Muscle of arm (tissue), 12 donors: ENCODE measurements around the gene LPP. TPM values are rescaled to one million over a fixed set of nuclear protein-coding genes. Genes with fewer than 3 reads are reported as not detected.
"Not testable (repeated sequence)": the region's sequence is repeated elsewhere in the genome, so short reads cannot be mapped to it uniquely, and the experiment has no call there.

Experiments
- DNase-seq: peaks from one replicate; pipeline ENCODE4 v3.0.0-alpha.2; 2013
- polyA plus RNA-seq, 12 donors: library from polyadenylated mRNA; unstranded; fragments of 120-200 nt; gene quantifications; one replicate each; pipeline ENCODE4 v1.2.1, GENCODE V29; 2013; ENCODE audit not compliant: insufficient read length in 12 of 12

Gene LPP
- polyA plus RNA-seq, 12 donors: 13.8 to 39.6 (median 16.4) TPM; not detected in 1

- DNase-seq: no peak
These were observed 547.6 kb downstream of the LPP start for GRCh38 chr3:188701485-188701969.

GRCh38 chr3:188702028-188702427 lies 548.1 kb downstream of the LPP start:
- DNase-seq: not testable (repeated sequence)

- DNase-seq: no peak
These were observed 552.2 kb downstream of the LPP start for GRCh38 chr3:188706176-188706575.

GRCh38 chr3:188706599-188706998 lies 552.6 kb downstream of the LPP start:
- no peak for DNase-seq

GRCh38 chr3:188707381-188708288 lies 553.7 kb downstream of the LPP start:
- no peak for DNase-seq

DNA sequence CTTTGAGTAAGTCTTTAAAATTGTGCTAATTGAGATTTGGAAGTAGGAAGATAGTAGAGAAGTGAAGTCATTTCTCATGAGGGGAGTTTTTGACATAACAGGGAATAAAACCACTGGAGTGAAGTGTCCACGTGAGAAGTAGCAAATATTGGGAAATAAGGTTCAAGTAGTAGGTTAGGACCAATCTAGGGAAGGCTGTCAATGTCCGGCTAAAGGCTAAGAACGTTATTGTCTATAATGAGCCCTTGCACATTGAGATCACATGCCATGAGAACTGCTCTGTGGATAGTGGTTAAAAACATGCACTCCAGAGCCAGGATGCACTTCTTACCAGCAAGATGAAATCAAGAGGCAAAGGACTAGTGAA lies 557.9 kb downstream of the LPP start:
- no peak for DNase-seq

DNA sequence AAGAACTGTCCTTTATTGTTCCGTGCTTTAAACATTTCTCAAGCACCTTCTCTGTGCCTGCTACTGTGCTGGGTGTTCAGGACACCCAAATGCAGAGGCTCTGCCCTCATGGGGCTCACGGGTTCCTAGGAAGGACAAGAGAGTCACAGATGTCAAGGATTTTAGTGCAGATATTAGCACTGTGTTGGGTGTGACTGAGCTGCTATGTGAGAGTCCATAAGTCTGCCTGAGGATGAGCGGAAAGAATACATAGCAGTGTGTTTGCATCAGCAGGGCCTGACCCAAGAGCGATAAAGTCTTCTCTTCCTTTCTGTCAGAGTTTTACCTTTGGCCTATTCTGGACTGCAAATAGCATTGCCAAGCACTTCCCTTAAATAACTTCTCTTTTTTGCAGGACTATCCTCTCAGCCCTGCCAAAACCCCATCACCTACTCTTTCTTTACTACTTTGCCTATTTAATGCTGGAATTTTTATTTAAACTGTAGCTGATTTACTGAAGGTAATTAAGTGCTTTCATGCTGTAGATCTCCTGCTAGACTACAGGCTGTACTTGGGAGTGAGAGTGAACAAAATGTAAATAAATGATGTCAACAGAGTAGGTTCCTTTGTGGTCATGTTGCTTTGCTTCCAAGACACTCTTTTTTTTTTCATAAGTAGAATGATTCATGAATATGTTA lies 558.4 kb downstream of the LPP start:
- DNase-seq: peak; percentile 20

DNA sequence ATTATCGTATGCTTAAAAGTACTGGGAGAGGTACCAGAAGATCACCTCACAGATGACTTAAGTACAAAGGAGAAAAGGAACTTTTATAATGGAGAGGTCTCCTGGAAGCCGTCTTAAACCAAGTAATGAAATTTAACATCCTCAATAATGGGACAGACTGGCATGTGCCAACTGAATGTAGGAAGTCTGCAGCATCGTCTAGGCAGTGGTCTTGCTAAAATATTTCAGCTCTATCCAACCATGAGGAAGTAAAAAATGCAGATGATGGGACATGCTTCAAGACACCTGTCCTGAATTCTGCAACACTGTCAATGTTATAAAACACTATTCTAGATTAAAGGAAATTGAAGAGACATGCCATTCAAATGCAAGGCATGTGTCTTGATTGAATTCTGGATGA lies 559.0 kb downstream of the LPP start:
- no peak for DNase-seq

DNA sequence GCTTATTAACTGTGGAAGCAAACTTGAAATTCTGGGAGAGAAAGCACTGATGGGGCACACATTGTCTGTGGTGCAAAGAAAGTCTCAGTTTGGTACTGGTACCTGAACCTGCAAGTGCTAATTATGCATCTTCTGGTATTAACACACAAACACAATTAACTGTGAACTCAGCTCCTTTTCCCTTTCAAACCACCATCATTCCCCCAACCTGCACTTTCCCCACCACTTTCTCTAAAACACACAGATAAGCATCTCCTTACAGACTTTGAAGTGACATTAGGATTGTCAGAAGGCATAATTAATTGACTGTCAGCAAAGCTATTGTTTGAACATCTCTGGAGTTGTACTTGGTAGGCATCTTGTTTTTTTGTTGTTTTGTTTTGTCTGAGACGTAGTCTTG lies 565.6 kb downstream of the LPP start:
- no peak for DNase-seq

- no peak for DNase-seq
These were observed 566.3 kb downstream of the LPP start for GRCh38 chr3:188720215-188720614.

DNA sequence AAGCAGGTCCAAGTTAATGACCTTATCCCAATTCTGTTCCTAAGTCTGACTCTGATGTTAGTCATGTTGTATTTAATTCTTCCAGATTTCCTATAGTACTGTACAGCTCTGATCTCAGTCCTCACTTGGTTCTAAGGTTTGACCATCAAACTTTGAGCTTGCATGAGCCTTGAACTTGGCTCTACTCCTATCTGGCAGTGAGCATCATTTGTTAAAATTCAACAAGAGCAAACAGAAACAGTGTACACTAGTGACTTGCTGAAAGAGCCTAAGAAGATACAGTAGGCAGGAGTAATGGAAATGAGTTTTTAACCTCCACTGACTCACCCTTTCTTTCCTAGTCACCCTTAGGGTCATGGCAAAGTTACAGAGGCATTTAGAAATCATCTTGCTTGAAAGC lies 566.7 kb downstream of the LPP start:
- DNase-seq: no peak

- no peak for DNase-seq
These were observed 567.4 kb downstream of the LPP start for GRCh38 chr3:188721312-188721711.

DNA sequence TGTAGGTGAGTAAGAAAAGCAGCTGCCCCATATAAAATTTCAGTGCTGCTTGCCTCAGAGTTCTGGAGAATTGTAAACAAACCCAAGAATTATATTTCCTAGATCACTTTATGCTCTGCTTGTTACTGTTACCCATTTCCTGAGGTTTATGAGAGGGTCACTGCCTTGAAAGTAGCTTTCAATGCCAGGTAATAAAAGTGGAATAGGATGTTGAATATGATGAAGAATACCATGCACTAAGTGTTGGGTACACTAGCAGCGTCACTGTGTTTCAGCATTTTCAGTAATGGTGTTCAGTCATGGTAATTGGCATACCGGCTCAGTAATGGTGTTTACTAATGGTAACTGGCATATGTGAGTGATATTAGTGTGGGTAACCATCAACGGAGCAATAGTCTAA lies 568.0 kb downstream of the LPP start:
- no peak for DNase-seq

GRCh38 chr3:188722963-188723362 lies 569.0 kb downstream of the LPP start:
- no peak for DNase-seq

GRCh38 chr3:188727052-188727451 lies 573.1 kb downstream of the LPP start:
- no peak for DNase-seq

DNA sequence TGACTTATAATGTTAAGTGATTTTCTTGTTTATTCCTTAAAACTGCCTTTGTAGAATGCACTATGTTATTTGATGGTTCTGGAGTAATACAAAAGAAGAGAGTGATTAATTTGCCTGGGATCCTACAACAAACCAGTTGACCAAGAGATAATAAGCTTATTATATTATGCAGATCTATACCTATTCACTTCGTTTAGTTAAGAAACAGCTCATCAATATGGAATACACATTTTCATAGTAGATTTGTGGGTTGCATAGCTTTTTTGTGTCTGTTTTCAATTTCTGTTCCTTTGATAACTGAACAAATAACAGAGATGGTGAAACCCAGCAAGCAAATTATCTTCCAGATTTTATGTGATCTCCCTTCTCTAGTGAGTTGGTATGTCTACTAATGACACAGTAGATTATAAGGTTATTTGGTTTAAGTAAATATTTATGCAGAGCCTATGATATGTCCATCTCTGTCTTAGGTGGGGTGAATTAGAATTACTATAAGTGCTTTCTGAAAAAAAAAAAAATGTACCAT lies 574.5 kb downstream of the LPP start:
- no peak for DNase-seq

DNA sequence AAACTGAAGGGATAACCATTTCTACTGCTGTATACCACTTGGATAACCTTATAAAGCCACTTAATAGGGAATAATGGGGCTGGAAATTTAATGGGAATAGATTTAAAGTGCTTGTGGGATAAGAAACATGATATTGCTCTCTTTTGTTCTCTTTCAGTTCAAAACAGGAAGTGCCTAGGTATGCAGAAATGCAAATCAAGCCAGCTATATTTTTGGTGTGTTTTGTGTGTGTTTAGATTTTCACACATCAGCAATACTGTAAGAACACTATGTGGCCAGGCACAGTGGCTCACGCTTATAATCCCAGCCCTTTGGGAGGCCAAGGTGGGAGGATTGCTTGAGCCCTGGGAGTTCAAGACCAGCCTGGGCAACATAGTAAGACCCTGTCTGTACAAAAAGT lies 575.5 kb downstream of the LPP start:
- DNase-seq: no peak

DNA sequence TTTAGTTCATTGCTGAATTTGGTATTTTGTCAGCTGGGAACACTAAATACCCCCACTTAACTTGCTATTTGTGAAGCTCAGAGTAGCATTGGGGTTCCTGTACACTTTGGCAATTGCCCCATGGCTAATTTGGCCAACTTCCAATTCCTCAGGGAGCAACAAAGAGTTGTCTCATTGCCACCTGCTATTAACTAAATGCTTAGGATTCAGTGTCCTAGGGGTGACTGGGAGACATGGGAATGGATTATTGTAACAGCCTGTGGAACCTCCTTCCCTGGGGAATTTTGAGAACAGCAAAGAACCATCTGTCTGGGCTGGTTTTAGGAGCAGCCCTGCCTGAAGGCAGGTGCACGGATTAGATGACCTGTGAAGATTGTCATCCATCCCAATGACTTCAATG lies 580.4 kb downstream of the LPP start:
- DNase-seq: peak; percentile 20

- DNase-seq: no peak
These were observed 585.6 kb downstream of the LPP start for GRCh38 chr3:188739511-188739910.

DNA sequence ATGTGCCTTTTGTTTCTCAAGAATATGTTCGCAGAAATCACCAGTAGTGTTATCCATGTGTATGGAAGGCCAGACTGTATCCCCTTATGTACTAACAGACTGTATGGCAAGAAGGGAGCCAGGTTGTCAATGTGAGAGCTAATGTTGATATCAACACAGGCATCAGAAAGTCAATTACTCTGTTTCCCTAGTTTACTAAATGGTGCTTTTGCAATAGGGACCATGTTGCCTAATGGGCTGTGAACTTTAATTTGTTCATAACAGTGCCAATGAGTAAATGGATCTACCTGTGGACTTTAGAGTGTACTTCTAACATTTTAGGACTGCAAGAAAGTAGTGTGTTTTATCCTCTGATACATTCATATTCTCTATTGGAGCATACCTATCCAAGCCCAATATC lies 586.1 kb downstream of the LPP start:
- DNase-seq: no peak

DNA sequence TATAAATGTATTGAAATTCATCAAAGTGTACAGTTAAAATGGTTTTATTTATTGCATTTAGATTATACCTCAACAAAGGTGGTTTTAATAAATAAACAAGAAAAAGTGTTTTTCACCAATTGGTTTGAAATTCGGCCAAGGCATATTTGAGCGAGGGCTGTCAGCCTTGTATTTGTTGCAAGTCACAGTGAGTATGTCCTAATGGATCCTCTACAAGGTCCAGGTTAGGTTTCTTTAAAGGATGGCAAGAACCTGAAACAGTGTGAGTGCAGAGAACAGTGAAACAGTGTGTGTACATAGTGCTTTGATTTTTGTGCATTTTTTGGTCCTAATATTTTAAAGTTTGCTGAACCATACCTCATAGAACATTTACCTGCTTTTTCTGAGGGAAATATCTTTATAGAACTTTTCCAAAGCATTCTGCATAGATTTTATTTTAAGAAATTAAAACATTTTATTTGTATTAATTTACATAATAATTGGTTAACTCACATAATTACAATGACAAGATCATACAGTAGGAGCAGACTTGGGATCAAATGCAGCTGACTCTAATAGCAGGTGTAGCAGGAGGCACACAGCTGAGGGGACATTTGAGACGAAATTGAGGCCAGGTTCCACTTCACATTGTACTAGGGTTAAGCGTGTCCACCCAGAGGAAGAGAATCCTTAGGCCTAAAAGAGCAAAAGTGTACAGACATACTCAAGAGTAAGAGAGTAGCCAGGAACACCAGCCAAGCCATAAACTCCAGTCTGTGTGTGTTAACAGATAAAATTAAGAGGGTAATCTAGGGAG lies 589.0 kb downstream of the LPP start:
- no peak for DNase-seq

DNA sequence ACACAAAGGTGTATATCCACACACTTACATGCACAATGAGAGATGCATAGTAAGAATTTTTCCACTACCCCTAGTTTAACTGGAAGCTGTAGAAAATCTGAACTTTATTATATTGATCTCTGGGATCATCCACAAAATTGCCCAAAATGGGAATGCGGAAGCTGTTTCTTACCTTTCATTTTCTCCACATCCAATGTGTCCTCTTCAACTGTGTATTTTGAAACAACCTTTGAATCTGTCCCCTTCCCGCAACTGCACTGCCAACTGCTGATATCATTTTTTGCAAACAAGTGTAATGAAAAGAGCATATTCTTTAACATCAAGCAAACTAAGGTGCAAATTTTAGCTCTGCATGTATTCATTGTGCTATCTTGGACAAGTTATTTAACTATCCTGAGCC lies 590.2 kb downstream of the LPP start:
- DNase-seq: no peak
